ENCODE data around the gene STAC3. TPM values are rescaled to one million over a fixed set of nuclear protein-coding genes. Genes with fewer than 3 reads are reported as not detected.

The STAC3 gene
- total and polyA plus RNA-seq, 2 of the 8 experiments (the other 6 are each of a cell fraction or from before 2014, with no cell fraction given), result 0.70 to 1.3 TPM

- TF ChIP-seq CEBPB (IDR thresholded peaks at IDR 0.05; ENCODE audit: low read depth, low read length) (no peak; the same call in 1 of the 2 replicates), GTF2F1 (IDR thresholded peaks at IDR 0.05; ENCODE audit: borderline replicate concordance, low read depth, low read length) (no peak), NANOG (IDR thresholded peaks at IDR 0.05; ENCODE audit: insufficient read depth, low read depth, low read length, poor library complexity, severe bottlenecking) (peak; percentile 2), CHD7 (IDR thresholded peaks at IDR 0.05; ENCODE audit: insufficient replicate concordance, low read length) (no peak), CHD1 (IDR thresholded peaks at IDR 0.05; ENCODE audit: low read depth, low read length) (no peak), SP4 (IDR thresholded peaks at IDR 0.05; ENCODE audit: low read length) (no peak), RFX5 (IDR thresholded peaks at IDR 0.05; ENCODE audit: borderline replicate concordance, low read depth, low read length) (no peak)
- TF ChIP-seq, protein P1, sequence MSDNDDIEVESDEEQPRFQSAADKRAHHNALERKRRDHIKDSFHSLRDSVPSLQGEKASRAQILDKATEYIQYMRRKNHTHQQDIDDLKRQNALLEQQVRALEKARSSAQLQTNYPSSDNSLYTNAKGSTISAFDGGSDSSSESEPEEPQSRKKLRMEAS (IDR thresholded peaks at IDR 0.05), result peak; percentile 75
- TF ChIP-seq, protein P2, sequence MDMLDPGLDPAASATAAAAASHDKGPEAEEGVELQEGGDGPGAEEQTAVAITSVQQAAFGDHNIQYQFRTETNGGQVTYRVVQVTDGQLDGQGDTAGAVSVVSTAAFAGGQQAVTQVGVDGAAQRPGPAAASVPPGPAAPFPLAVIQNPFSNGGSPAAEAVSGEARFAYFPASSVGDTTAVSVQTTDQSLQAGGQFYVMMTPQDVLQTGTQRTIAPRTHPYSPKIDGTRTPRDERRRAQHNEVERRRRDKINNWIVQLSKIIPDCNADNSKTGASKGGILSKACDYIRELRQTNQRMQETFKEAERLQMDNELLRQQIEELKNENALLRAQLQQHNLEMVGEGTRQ (IDR thresholded peaks at IDR 0.05; ENCODE audit: low read length), result no peak
Observed at GRCh38 chr12:57238854-57239554, 12.0 kb downstream of the STAC3 start (continued).
